ENCODE measurements around the gene CBX7.

CBX7 gene

GRCh38 chr22:39122772-39123470 lies 29.6 kb downstream of the CBX7 start:
- DNase-seq: no peak

- no peak for DNase-seq
These were observed 31.5 kb downstream of the CBX7 start for GRCh38 chr22:39120983-39121382.

- peak; percentile 61 for DNase-seq
These were observed 34.8 kb downstream of the CBX7 start for GRCh38 chr22:39117585-39118191.

- DNase-seq: no peak
These were observed 36.4 kb downstream of the CBX7 start for GRCh38 chr22:39115977-39116621.

GRCh38 chr22:39115570-39115969 lies 36.9 kb downstream of the CBX7 start:
- no peak for DNase-seq

GRCh38 chr22:39114112-39114511 lies 38.4 kb downstream of the CBX7 start:
- DNase-seq: no peak

GRCh38 chr22:39110631-39111561 lies 41.6 kb downstream of the CBX7 start:
- DNase-seq: no peak

- no peak for DNase-seq
These were observed 43.1 kb downstream of the CBX7 start for GRCh38 chr22:39109361-39109760.

- no peak for DNase-seq
These were observed 44.0 kb downstream of the CBX7 start for GRCh38 chr22:39108487-39108886.

- no peak for DNase-seq
These were observed 46.2 kb downstream of the CBX7 start for GRCh38 chr22:39106326-39106725.

GRCh38 chr22:39103431-39103830 lies 49.0 kb downstream of the CBX7 start:
- DNase-seq: no peak

GRCh38 chr22:39101226-39101625 lies 51.3 kb downstream of the CBX7 start:
- no peak for DNase-seq

GRCh38 chr22:39098576-39098975 lies 53.9 kb downstream of the CBX7 start:
- DNase-seq: no peak

GRCh38 chr22:39098026-39098425 lies 54.5 kb downstream of the CBX7 start:
- no peak for DNase-seq

- no peak for DNase-seq
These were observed 55.1 kb downstream of the CBX7 start, which contains the start of gene APOBEC3H for GRCh38 chr22:39097098-39098020. TSS of gene APOBEC3H (plus strand) at chr22:39097244. CDS start at chr22:39100279, 3,035 bp downstream.

- no peak for DNase-seq
These were observed 56.5 kb downstream of the CBX7 start for GRCh38 chr22:39095971-39096370.

GRCh38 chr22:39094717-39095389 lies 57.6 kb downstream of the CBX7 start:
- peak; percentile 30 for DNase-seq

GRCh38 chr22:39092111-39092862 lies 60.2 kb downstream of the CBX7 start:
- DNase-seq: no peak

GRCh38 chr22:39091126-39092081 lies 61.1 kb downstream of the CBX7 start:
- peak; percentile 24 for DNase-seq

All from effector CD4-positive, alpha-beta T cell (primary cell).